ENCODE data around the gene SERF1A.
"Not testable (repeated sequence)": the region's sequence is repeated elsewhere in the genome, so short reads cannot be mapped to it uniquely, and the experiment has no call there.

SERF1A gene

DNA sequence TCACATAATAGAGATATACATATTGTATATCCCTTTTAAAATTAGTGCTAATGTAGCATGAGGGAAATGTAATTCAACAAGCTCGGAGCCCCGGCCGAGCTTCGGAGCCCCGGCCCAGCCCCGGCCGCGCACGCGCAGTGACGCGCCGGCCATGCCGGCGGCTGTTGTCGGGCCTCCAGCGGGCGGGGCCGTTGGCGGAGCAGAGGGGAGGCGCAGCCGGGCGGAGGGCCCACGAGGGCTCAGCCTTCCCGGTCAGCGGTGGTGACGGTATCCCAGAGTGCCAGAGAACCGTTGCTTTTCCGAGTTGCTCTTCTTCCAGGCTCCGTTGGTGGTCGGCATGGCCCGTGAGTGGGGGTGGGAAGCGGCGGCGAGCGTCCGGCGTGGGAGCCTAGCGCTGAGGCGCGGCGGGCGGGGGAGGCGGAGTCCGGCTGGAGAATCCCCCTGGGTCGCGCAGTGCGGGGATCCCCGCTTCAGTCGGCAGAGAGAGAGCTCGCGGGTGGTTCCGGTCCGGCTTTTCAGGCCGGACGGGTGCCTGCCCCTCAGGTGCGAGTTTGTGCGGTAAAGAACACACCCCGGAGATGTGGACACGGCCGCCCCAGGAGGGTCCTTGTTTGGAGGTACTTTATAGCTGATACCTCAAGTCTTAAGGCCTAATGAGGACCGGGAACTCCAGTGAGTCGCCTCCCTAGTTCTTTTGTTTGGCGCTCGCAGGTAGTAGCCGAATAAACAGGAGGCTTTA, at the start of gene SERF1A:
Gene SERF1A, plus strand, starts transcription at position 137 of the 739 bp plus-strand sequence. Its CDS starts 201 bp downstream, at position 338.
- not testable (repeated sequence) for DNase-seq

DNA sequence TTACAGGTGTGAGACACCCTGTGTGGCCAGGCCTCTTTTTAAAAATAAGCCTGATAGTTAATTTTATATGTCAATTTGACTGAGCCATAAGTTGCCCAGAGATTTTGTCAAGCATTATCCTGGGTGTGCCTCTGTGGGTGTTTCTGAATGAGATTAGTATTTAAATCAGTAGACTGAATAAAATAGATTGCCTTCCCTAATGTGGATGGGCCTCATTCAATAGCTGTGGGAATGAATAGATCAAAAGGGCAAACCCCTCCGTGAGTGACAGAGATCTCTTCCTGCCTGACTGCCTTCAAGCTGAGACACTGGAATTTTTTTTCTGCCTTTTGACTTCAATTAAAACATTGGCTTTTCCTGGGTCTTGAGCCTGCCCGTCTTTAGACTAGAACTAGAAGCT, 33.7 kb upstream of the SERF1A start:
- not testable (repeated sequence) for DNase-seq

DNA sequence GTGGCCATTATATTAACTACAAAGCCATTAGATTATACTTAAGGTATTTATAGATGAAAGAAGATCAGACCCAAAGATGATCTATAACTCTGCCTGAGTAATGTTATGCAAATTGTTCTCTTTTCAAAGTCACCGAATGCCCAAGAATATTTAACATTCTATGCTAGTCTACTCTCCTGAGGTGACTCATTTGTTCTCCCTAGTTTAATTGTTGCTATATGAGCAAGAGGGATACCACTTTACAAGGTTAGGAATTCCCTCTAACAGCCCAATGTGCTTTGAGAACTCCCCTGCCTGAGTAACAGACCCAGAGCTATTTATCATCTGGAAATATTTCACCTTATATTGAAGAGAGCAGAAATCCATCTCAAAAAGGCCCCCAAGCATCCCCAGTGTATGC, 29.8 kb upstream of the SERF1A start:
- DNase-seq = not testable (repeated sequence)

DNA sequence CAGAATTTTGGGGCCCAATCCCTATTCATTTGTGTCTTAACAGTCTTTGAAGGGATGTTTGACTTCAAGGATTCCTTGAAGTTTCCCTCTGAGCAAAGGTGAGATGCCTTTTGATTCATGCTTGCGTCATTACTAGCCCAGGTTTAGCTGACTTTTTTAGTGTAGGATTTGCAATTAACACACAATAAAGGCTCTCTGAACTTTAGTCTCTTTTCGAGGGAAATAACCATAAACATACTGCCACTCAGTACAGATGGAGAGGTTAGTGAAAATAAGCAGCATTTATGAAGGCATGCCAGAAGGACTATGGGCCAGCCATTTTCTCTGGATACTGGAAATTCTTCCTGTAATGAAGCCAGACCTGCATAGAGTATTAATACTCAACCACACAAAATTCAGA, 4.4 kb upstream of the SERF1A start:
- not testable (repeated sequence) for DNase-seq

DNA sequence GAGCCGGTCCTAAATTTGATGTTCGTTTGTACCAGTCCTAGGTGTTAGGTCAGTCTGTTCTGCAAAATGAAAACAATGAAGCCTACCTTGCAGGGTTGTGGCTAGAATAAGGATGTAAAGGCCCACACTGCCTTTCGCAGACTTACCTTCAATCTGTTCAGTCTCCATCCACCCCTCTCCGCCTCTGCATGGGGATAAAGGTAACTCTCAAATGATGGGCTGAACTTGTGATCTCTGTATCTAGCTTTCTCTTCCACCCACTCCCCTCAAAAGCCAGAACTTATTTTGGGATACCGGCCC, 753 bp downstream of the SERF1A start:
- not testable (repeated sequence) for DNase-seq

DNA sequence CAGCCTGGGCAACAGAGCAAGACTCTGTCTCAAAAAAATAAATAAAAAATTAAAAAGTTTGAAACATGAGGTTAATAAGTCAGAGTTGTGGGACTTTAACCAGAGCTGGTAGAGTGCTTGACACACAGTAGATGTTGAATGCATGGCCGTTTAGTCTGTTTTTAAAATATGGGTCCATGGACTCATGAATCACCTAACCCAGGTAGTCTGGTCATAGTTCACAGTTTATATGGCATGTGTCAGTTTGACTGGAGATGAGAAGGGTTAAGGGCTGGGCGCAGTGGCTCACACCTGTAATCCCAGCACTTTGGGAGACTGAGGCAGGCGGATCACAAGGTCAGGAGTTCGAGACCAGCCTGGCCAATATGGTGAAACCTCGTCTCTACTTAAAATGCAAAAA, 6.2 kb downstream of the SERF1A start:
- DNase-seq = not testable (repeated sequence)

DNA sequence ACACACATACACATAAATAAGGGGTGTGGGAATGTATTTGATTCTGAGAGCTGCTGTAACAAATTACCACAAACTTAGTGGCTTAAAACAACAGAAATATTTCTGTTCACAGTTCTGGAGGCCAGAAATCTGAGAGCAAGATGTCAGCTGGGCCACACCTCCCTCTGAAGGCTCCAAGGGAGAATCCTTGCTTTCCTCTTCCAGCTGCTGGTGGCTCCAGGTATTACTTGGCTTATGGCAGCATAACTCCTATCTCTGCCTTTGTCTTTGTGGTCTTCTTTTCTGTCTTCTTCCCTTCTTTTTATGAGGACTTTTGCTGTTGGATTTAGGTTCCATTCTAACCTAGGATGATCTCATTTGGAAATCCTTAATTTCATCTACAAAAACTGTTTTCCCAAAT, 16.4 kb downstream of the SERF1A start:
- DNase-seq = not testable (repeated sequence)

DNA sequence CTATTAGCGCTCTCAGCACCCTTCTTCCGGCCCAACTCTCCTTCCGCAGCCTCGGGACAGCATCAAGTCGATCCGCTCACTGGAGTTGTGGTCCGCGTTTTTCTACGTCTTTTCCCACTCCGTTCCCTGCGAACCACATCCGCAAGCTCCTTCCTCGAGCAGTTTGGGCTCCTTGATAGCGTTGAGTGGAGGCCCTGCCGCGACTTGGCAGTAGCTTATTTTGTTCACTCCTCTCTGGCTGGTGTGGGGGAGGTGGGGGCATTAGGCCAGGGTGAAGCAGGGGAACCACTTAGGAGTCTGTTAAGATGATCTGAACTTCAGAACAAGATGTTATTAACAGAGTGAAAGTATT, 24.7 kb downstream of the SERF1A start:
- not testable (repeated sequence) for DNase-seq

DNA sequence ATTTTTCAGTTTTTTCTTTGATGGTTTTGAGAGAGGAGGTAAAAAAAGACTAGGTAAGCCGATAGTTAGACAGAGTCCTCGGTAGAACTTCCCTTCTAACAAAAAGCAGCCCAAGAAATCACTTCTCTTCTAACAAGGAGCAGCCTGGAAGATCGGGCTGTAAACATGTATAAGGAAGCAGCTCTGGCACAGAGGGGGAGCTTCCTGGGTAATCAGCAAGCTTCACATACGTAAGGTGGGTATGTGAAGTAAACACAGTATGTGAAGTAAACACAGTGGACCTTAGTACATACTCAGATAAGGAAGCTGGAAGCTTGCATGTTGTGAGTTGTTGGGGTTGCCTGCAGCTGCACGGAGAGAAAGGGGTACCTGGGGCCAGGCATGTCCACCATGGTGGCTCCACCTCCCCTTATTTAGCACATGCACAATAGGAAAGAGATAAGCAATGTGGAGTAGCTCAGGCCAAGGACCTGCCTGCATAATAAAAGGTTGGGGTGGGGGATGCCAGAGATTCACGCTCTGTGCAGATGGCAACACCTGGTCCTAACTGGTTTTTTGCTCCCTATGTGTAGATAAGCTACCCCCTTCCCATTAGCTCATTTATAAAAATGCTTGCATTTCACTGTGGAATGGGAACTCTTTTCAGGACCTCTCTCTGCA, 31.4 kb downstream of the SERF1A start:
- DNase-seq = not testable (repeated sequence)

DNA sequence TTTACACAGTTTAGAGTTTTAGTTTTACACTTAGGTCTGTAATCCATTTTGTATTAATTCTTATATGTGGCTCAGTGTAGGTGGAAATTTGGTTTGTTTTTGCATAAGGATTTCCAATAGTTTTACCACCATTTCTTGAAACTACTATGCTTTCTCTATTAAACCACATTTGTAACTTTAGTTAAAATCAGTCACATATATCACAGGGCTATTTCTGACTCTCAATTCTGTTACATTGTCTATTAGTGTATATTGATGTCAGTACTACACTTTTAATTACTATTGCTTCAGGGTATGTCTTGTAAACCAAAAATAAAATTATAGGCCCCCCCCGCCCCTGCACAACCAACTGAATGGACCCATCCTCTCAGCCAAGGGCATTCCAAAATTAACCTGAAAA, 32.1 kb downstream of the SERF1A start:
- not testable (repeated sequence) for DNase-seq

DNA sequence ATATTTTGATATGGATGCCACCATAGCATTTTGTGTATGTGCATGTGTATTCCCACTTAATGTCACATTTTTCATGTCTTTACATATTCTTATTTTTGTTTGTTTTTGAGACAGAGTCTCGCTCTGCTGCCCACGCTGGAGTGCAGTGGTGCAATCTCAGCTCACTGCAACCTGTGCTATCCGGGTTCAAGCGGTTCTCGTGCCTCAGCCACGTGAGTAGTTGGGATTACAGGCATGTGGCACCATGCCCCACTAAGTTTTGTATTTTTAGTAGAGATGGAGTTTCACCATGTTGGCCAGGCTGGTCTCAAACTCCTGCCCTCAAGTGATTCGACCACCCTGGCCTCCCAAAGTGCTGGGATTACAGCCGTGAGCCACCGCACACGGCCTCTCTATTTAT, 52.6 kb downstream of the SERF1A start:
- DNase-seq = not testable (repeated sequence)
